Neural crest cell (in vitro differentiated cells): Measurements from ENCODE around the gene INTS4. TPM values are rescaled to one million over a fixed set of nuclear protein-coding genes. Genes with fewer than 3 reads are reported as not detected.
"Not testable (repeated sequence)": the region's sequence is repeated elsewhere in the genome, so short reads cannot be mapped to it uniquely, and the experiment has no call there.

Source experiments
- DNase-seq: peaks from one replicate; pipeline ENCODE4 v3.0.0; 2021; ENCODE audit warnings: low read depth, mixed read lengths, low spot score
- H3K27ac Mint-ChIP-seq: one replicate; pipeline ENCODE4 v1.8.0; 2021; ENCODE audit warnings: mild to moderate bottlenecking, mixed read lengths; ENCODE audit not compliant: unreplicated experiment
- H3K27me3 Mint-ChIP-seq: 2 replicates; pipeline ENCODE4 v1.8.0; 2021; ENCODE audit warnings: low read depth, mild to moderate bottlenecking, mixed read lengths
- H3K36me3 Mint-ChIP-seq: 2 replicates; pipeline ENCODE4 v1.8.0; 2021; ENCODE audit warnings: low read depth, mild to moderate bottlenecking, mixed read lengths
- H3K4me1 Mint-ChIP-seq: 2 replicates; pipeline ENCODE4 v1.8.0; 2021; ENCODE audit warnings: mixed read lengths
- H3K4me3 Mint-ChIP-seq: one replicate; pipeline ENCODE4 v1.8.0; 2021; ENCODE audit warnings: mild to moderate bottlenecking, mixed read lengths
- H3K9me3 Mint-ChIP-seq: 2 replicates; pipeline ENCODE4 v1.8.0; 2021; ENCODE audit warnings: mixed read lengths
- total RNA-seq: library from RNA; stranded (reverse); gene quantifications from 2 replicates; pipeline ENCODE4 v1.2.1, GENCODE V29; 2021
- TF ChIP-seq, protein P1 (sequence below): fragments of 200-600 bp; sonication (generic); conservative IDR thresholded peaks from 2 replicates; pipeline ENCODE4 v1.5.0; 2021; ENCODE audit warnings: antibody characterized with exemption, mild to moderate bottlenecking

The INTS4 gene
- total RNA-seq, 1 donor from 2014 or later, result 54.4 TPM

GRCh38 chr11:77868744-77869143 lies 125.7 kb downstream of the INTS4 start:
- DNase-seq, result no peak
- no peaks in the 10 kb centered on the region for H3K9me3 Mint-ChIP-seq
- peaks cover 11% of the 10 kb centered on the region for H3K36me3 Mint-ChIP-seq
- no peaks in the 10 kb centered on the region for H3K27me3 Mint-ChIP-seq
- H3K4me3 Mint-ChIP-seq, result no peak overlapping the region
- TF ChIP-seq, protein P1, sequence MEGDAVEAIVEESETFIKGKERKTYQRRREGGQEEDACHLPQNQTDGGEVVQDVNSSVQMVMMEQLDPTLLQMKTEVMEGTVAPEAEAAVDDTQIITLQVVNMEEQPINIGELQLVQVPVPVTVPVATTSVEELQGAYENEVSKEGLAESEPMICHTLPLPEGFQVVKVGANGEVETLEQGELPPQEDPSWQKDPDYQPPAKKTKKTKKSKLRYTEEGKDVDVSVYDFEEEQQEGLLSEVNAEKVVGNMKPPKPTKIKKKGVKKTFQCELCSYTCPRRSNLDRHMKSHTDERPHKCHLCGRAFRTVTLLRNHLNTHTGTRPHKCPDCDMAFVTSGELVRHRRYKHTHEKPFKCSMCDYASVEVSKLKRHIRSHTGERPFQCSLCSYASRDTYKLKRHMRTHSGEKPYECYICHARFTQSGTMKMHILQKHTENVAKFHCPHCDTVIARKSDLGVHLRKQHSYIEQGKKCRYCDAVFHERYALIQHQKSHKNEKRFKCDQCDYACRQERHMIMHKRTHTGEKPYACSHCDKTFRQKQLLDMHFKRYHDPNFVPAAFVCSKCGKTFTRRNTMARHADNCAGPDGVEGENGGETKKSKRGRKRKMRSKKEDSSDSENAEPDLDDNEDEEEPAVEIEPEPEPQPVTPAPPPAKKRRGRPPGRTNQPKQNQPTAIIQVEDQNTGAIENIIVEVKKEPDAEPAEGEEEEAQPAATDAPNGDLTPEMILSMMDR, result no peak
- no peak overlapping the region for H3K27ac Mint-ChIP-seq
- H3K4me1 Mint-ChIP-seq, result no peaks in the 10 kb centered on the region

DNA sequence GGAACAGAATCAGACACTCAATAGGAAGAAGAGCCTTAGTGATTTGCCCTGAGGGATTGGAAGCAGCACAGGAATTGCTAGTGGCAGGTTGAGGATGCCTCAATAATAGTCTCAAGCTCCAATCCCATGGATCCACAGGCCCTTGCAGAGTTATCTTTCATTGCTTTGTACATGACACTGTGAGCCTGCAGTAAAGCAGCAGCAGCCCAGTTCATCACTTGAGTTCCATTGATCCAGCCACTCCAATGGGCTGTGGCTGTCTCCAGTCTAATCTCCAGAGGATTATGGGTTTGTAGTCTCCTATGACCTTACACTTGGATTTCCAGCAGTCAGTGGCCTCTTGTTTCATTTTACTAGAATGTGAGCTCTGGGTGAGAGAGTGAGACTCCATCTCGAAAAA lies 128.1 kb downstream of the INTS4 start:
- Mint-ChIP-seq H3K36me3 (peaks cover 11% of the 10 kb centered on the region), H3K4me3 (no peak overlapping the region), H3K27me3 (no peaks in the 10 kb centered on the region)

DNA sequence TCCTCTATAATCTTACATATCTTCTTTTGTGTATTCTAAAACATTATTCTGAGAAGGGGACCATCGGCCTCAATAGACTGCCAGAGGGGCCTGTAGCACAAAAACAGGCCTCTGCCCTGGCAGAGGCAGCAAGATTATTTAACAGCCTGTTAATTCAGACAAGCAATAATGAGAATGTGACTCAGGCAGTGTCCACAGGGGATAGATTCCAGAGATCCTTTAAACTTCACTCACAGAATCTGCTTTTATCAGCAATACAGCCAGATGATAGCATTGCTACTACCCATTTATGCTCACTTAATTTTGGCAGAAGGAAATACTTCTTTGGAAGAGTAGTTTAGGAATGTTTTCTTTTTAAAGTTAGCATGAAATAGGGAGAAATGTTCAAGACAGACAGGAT lies 128.7 kb downstream of the INTS4 start:
- peaks cover 11% of the 10 kb centered on the region for H3K36me3 Mint-ChIP-seq
- no peak overlapping the region for H3K27ac Mint-ChIP-seq
- H3K9me3 Mint-ChIP-seq, result no peaks in the 10 kb centered on the region
- no peaks in the 10 kb centered on the region for H3K4me1 Mint-ChIP-seq
- TF ChIP-seq, protein P1, result no peak
- H3K4me3 Mint-ChIP-seq, result no peak overlapping the region
- DNase-seq, result no peak
- no peaks in the 10 kb centered on the region for H3K27me3 Mint-ChIP-seq

More for the DNA sequence above, 128.1 kb downstream of the INTS4 start:
- TF ChIP-seq, protein P1, result no peak
- no peak for DNase-seq
- Mint-ChIP-seq H3K27ac (peak overlapping the region; percentile 37), H3K9me3 (no peaks in the 10 kb centered on the region), H3K4me1 (no peaks in the 10 kb centered on the region)

- H3K4me1 Mint-ChIP-seq, H3K9me3 Mint-ChIP-seq, H3K4me3 Mint-ChIP-seq, DNase-seq, H3K27ac Mint-ChIP-seq, H3K27me3 Mint-ChIP-seq: not testable (repeated sequence)
- peaks cover 10% of the 10 kb centered on the region for H3K36me3 Mint-ChIP-seq
Observed at GRCh38 chr11:77861444-77861843, 133.0 kb downstream of the INTS4 start.

- DNase-seq, H3K27me3 Mint-ChIP-seq, H3K4me3 Mint-ChIP-seq, H3K4me1 Mint-ChIP-seq, H3K27ac Mint-ChIP-seq: not testable (repeated sequence)
- peaks cover 32% of the 10 kb centered on the region for H3K36me3 Mint-ChIP-seq
- peaks cover 12% of the 10 kb centered on the region for H3K9me3 Mint-ChIP-seq
Observed at GRCh38 chr11:77857906-77858457, 136.5 kb downstream of the INTS4 start.

GRCh38 chr11:77854838-77855237 lies 139.6 kb downstream of the INTS4 start:
- Mint-ChIP-seq H3K36me3 (peaks cover 42% of the 10 kb centered on the region), H3K9me3 (peaks cover 21% of the 10 kb centered on the region), H3K4me3 (no peak overlapping the region), H3K27me3 (no peaks in the 10 kb centered on the region), H3K27ac (no peak overlapping the region), H3K4me1 (no peaks in the 10 kb centered on the region)
- TF ChIP-seq, protein P1, result no peak
- no peak for DNase-seq
